ENCODE measurements around the gene SH2D4B.

DNA sequence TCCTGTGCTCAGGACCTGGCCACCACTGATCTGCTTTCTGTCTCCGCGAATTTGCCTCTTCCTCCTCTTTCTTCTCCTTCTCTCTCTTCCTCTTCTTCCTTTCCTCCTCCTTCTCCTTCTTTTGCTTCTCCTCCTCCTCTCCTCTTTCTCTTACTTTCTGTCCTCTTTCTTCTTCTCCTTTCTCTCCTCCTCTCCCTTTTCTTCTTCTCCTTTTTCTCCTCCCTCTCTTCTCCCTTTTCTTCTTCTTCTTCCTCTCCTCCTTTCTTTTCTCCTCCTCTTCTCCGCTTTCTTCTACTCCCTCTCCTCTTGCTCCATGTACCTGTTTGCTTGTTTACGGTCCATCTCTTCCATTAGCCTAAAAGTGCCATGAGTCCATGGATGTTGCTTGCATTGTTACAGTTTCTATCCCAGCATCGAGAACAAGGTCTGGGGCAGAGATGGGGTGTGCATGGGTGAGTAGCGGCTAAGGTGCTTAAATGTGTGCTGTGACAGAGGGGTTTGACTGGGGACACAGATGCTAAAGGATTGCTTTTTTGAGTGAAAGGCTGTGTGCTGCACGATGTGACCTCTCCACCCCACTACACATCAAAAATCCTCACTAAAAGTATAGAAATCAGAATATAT lies 7.7 kb downstream of the SH2D4B start:
- TF ChIP-seq, protein P1, sequence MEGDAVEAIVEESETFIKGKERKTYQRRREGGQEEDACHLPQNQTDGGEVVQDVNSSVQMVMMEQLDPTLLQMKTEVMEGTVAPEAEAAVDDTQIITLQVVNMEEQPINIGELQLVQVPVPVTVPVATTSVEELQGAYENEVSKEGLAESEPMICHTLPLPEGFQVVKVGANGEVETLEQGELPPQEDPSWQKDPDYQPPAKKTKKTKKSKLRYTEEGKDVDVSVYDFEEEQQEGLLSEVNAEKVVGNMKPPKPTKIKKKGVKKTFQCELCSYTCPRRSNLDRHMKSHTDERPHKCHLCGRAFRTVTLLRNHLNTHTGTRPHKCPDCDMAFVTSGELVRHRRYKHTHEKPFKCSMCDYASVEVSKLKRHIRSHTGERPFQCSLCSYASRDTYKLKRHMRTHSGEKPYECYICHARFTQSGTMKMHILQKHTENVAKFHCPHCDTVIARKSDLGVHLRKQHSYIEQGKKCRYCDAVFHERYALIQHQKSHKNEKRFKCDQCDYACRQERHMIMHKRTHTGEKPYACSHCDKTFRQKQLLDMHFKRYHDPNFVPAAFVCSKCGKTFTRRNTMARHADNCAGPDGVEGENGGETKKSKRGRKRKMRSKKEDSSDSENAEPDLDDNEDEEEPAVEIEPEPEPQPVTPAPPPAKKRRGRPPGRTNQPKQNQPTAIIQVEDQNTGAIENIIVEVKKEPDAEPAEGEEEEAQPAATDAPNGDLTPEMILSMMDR (IDR thresholded peaks at IDR 0.05), result no peak
- TF ChIP-seq POLR2AphosphoS5 (IDR thresholded peaks at IDR 0.05), result no peak
- no peak for TF ChIP-seq EP300 (IDR thresholded peaks at IDR 0.05)
- no peak for TF ChIP-seq POLR2A (IDR thresholded peaks at IDR 0.05)
